SH-SY5Y (cell line): ENCODE results near the gene SLC9A7.

Experiments
- GATA2 ChIP-seq: IDR thresholded peaks from 2 replicates; pipeline ENCODE4 v1.6.1; 2011; ENCODE audit warnings: mild to moderate bottlenecking, low read depth, low read length
- GATA3 ChIP-seq: IDR thresholded peaks from 2 replicates; pipeline ENCODE4 v1.6.1; 2011; ENCODE audit warnings: low read depth, mild to moderate bottlenecking, low read length, moderate library complexity

SLC9A7 gene

GRCh38 chrX:46597771-46598170 lies 161.1 kb downstream of the SLC9A7 start:
- TF ChIP-seq GATA3 (no peak), GATA2 (no peak)

GRCh38 chrX:46597208-46597607 lies 161.7 kb downstream of the SLC9A7 start:
- no peak for TF ChIP-seq GATA3
- no peak for TF ChIP-seq GATA2

GRCh38 chrX:46595084-46595483 lies 163.8 kb downstream of the SLC9A7 start:
- 0 out of 2 replicates have a peak, but pooled peaks have one; percentile 33 for TF ChIP-seq GATA2
- 0 out of 2 replicates have a peak, but pooled peaks have one; percentile 36 for TF ChIP-seq GATA3

GRCh38 chrX:46589977-46590723 lies 168.8 kb downstream of the SLC9A7 start:
- TF ChIP-seq GATA2 (no peak), GATA3 (no peak)

- TF ChIP-seq GATA3 (no peak), GATA2 (no peak)
These were observed 170.7 kb downstream of the SLC9A7 start for GRCh38 chrX:46588263-46588662.

- no peak for TF ChIP-seq GATA2
- no peak for TF ChIP-seq GATA3
These were observed 171.2 kb downstream of the SLC9A7 start for GRCh38 chrX:46587753-46588171.

- no peak for TF ChIP-seq GATA3
These were observed 171.8 kb downstream of the SLC9A7 start for GRCh38 chrX:46587158-46587557.

- TF ChIP-seq GATA3 (no peak), GATA2 (no peak)
These were observed 174.2 kb downstream of the SLC9A7 start for GRCh38 chrX:46584736-46585135.

GRCh38 chrX:46582966-46583365 lies 176.0 kb downstream of the SLC9A7 start:
- TF ChIP-seq GATA2 (no peak), GATA3 (no peak)

- TF ChIP-seq GATA2 (no peak), GATA3 (no peak)
These were observed 176.6 kb downstream of the SLC9A7 start for GRCh38 chrX:46582325-46582724.

GRCh38 chrX:46580613-46581012 lies 178.3 kb downstream of the SLC9A7 start:
- no peak for TF ChIP-seq GATA2
- TF ChIP-seq GATA3, result no peak

- TF ChIP-seq GATA2 (no peak), GATA3 (no peak)
These were observed 179.7 kb downstream of the SLC9A7 start for GRCh38 chrX:46579250-46579649.

GRCh38 chrX:46577221-46578005 lies 181.5 kb downstream of the SLC9A7 start:
- TF ChIP-seq GATA3 (no peak), GATA2 (no peak)

- TF ChIP-seq GATA3 (no peak), GATA2 (no peak)
These were observed 182.5 kb downstream of the SLC9A7 start for GRCh38 chrX:46576458-46576857.

GRCh38 chrX:46575991-46576392 lies 182.9 kb downstream of the SLC9A7 start:
- TF ChIP-seq GATA3 (no peak), GATA2 (no peak)
